Stimulated activated CD4-positive, alpha-beta T cell treated with anti-CD3 and anti-CD28 coated beads, Interleukin-15, amount 100 ng/mL, for 1 hour (primary cell): ENCODE data around the gene SEMA4C.

Experiments used
- DNase-seq, 2 donors: peaks; one replicate each; pipeline ENCODE4 v3.0.0-alpha.2; 2020; ENCODE audit warnings: low read depth in 1 of 2, low spot score in 1 of 2

The SEMA4C gene

GRCh38 chr2:96881349-96882195 is 11.7 kb upstream of the SEMA4C start:
- DNase-seq = no peak

DNA sequence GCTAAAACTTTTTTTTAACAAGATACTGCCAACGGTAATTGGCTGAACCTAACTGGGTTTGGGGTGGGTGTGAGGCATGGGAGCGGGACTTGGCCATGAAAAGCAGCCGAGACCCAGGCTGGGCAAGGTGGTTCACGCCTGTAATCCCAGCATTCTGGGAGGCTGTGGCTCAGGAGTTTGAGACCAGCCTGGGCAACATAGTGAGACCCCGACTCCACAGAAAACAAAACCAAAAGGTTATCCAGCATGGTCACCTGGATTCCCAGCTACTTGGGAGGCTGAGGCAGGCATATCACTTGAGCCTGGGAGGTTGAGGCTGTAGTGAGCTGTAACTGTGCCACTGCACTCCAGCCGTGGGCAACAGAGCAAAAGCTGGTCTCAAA is 11.0 kb upstream of the SEMA4C start:
- DNase-seq = no peak

DNA sequence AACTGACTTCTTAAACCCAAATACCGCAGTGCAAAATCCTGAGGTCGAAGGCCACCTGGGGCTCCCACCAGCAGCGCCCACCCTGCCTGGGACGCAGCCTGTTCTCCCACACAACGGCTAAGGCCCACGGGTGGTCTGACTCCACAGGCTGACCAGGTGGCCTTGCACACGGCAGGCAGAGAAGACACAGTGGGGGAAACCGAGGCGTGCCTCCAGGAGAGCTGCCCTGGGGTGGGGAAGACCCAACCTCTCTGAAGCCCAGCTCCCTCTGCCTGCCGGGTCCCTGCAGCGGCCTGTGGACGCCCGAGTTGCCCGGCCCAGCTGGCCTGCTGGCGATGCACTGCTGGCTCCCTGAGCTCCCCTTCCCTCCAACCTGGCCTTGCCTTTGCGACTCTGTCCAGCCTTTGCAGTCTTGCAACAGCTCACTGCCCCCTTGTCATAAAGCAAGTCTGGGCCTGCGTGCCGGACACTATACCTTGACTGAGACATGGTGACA is 9.7 kb upstream of the SEMA4C start:
- no peak for DNase-seq

DNA sequence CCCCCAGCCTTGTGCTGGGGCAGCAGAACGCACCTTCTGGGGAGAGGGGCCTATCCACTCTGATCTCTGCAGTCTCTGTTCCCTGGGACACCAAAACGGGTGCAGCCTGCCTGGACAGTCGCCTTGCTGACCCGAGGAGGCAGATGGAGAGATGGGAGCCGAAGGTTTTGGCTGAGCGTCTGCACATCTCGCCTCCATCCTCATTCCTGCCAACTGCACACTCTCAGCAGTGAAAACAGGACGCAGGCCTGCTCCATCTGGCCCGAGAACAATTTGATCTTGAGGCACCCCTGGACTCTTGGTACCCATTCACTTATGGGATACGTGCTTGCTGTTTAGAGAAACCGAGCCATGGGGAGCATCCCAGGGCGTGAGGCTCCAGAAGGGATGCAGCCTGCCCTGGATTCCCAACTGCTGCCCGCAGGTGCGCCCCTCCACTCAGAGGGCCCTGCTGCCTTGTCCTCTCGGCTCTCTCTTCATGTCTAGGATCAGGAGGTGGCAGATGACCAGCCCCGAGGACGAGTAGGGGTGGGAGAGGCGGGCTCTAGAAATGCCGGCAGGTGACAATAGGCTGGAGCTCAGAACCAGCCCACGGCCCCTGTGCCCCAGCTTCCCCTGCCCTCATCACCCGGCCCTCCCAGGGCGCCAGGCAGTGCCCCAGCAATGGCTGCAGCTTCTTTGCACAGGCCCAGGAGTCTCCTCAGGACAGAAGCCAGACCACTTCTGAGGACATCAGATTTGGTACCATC is 9.1 kb upstream of the SEMA4C start:
- no peak for DNase-seq

- no peak for DNase-seq
Observed at GRCh38 chr2:96878171-96878570, 8.3 kb upstream of the SEMA4C start.

DNA sequence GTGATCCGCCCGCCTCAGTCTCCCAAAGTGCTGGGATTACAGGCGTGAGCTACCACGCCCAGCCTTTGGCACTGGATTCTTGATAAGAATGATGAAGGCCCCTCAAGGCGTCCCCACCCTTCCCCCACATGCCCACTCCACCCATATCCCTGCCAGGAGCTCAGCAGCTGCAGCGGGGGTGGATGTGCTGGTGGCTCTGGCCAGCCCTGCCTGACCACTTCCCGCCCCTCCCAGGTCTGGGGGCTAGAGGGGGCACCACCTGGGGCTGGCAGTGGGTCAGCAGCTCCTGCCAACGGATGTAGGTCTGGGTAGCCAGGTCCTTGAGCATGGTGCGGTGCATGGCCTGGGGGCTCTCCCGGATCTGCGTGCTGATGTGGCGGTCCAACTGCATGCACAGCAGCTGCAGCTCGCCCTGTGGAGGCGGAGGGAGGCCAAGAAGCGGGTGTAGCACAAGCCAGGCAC is 7.8 kb upstream of the SEMA4C start:
- no peak for DNase-seq

DNA sequence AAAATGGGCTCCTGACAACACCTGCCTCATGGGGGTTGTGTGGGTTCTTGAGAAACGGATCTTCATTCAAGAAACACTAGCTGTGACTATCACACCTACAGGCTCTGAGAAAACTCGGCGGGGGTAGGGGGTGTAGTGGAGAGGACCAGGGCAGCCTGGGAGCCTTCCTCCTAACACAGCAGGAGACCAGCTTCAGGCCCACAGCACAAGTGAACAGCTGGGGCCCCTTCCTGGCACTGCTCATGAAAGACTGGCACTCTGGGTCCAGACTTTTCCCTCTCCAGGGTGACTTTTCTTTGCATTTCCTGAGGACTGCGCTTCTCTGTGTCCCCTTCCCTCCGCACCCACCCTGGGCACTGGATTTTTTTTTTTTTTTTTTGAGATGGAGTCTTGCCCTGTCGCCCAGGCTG is 7.2 kb upstream of the SEMA4C start:
- no peak for DNase-seq

DNA sequence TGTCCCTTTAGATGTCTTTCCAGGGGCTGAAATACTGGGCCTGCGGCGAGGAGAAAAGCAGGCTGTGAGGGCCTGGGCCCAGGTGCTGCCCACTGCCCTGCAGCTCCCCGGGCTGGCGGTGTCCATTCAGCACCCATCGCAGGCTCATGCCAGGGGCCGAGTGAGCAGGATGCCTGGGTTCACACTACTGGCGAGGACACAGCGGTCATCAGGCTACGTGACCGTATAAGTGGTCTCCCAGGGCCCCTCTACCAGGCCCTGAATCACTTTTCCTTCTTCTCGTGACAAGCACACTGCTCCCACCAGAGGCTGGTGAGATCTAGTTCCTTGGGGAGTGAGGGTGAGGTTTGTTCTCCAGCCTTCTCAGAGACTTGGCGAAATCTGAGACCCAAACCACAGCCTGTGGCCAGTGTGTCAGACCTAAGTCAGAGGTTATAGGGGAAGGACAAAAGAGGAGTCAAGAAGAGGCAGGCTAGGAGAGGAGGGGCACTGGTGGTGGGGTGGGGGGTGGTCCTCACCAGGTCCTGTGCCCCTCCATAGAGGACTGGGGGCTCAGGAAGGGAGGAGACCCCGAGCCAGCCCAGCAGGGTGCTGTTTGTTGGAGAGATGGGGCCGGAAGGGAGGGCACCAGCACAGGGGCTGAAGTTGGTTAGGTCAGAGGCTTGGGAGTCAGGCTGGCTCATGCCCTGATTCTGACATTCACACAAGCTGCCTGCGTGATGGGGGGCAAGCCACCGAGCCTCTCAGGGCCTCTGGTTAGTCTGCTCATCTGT is 6.6 kb upstream of the SEMA4C start:
- no peak for DNase-seq

GRCh38 chr2:96875498-96876268 is 5.8 kb upstream of the SEMA4C start:
- DNase-seq = no peak

GRCh38 chr2:96874198-96874831 is 4.4 kb upstream of the SEMA4C start:
- no peak for DNase-seq

GRCh38 chr2:96873651-96874096 is 3.8 kb upstream of the SEMA4C start:
- no peak for DNase-seq

GRCh38 chr2:96872591-96873349 is 2.9 kb upstream of the SEMA4C start:
- no peak for DNase-seq

DNA sequence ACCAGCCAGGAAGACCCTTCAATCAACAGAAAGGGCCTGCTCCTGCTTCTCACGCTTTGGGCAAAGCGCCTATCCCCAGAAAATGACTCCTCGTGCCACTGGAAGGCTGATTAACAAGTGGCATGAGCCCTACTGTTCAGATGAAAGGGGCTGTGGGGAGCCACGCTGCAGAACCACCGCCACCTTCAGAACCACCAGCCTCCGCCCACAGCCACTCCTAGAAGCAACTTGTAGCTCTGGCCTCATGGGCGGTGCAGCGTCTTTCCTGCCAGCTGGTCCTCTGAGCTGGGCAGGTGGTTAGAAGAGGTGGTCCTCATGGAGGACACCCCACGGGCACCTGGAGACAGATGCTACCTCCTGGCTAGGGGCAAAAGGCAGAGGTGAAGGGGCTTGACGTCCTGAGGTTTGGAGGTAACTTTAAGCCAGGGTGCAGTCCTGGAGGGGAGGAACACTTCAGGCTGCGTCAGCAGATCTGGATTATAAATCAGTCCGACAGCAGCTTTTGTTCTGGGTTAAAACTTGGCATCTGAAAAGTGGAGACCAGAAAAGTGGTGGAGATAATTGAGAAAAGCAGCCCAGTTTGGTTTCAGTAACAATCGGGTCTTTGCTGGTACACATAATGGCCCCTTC is 861 bp upstream of the SEMA4C start:
- no peak for DNase-seq

- no peak for DNase-seq
Observed at GRCh38 chr2:96869281-96869821, 529 bp downstream of the SEMA4C start.

DNA sequence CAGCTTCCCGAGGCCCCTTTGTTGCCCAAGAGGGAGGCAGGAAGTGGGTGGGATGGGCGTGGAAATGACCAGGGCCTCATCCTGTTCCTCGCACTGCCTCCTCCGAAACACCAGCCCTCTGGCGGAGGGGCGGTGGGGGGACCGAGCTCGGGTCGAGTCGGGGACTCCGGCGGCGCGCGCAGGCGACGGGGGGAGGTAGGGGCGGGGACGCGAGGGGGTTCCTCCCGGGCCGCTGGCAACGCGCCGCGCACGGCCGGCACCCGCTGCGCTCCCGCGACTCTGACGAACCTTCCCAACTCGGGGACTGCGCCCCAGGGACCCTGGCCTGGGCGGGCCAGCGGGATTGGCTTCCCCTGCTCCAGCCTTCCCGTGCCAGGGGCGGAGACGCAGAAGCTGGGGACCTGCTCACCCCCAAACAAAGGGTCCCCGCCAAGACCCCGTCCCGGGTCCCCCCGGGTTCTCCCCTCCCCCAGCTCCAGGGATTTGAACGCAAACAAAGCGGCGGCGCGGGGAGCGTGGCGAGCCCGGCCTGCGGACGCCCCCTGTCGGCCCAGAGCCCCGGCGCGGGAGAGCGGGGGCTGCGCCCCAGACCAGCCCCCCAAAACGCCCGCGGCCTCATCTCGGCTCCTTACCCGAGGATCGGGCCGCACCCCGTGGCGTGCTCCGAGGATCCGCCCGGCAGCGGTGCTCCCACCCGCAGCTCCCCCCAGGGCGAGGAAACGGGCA is 1.2 kb downstream of the SEMA4C start:
- DNase-seq = no peak

- DNase-seq = no peak
Observed at GRCh38 chr2:96867756-96868554, 1.9 kb downstream of the SEMA4C start.
